CD4-positive, alpha-beta T cell treated with Interleukin-6 at 100 ng/mL for 8 hours (primary cell): Measurements from ENCODE around the gene MLANA.

Experiments used
- DNase-seq: peaks from one replicate; pipeline ENCODE4 v3.0.0-alpha.2; 2020; ENCODE audit warnings: mixed read lengths, low spot score

Gene MLANA, protein sequence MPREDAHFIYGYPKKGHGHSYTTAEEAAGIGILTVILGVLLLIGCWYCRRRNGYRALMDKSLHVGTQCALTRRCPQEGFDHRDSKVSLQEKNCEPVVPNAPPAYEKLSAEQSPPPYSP

DNA sequence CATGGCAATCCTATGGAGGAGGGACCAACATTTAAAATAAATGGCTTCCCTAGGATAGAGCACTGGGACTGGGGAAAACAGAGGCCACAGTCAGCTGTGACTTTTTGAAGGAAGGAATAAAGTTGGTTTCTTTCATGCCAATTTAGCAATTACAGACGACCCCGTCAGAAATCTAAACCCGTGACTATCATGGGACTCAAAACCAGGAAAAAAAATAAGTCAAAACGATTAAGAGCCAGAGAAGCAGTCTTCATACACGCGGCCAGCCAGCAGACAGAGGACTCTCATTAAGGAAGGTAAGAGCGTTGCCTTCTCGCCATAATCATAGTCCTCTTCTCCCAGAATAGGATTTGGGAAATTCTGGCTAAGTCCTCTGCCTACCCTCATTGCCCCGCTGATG lies at the start of gene MLANA:
TSS of gene MLANA (plus strand) at position 249 of the 400 bp plus-strand sequence. CDS start 1,586 bp downstream, outside the sequence.
- no peak for DNase-seq

DNA sequence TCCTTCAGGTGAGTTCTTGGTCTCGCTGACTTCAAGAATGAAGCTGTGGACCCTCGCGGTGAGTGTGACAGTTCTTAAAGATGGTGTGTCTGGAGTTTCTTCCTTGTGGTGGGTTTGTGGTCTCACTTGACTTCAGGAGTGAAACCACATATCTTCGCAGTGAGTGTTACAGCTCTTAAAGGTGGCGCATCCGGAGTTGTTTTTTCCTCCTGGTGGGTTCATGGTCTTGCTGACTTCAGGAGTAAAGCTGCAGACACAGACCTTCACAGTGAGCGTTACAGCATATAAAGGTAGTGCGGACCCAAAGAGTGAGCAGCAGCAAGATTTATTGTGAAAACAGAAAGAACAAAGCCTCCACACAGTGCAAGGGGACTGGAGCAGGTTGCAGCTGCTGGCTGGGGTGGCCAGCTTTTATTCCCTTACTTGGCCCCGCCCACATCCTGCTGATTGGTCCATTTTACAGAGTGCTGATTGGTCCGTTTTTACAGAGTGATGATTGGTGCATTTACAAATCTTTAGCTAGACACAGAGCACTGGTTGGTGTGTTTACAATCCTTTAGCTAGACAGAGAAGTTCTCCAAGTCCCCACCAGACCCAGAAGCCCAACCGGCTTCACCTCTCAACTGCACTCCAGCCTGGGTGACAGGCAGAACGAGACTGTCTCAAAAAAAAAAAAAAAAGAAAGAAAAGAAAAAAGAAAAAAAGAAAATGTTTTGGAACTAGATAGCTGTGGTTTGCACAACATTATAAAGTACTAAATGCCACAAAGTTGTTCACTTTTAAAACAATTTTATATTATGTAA lies 48.7 kb upstream of the MLANA start:
- peak; percentile 54 for DNase-seq

GRCh38 chr9:5842929-5843793 lies 47.5 kb upstream of the MLANA start:
- no peak for DNase-seq

DNA sequence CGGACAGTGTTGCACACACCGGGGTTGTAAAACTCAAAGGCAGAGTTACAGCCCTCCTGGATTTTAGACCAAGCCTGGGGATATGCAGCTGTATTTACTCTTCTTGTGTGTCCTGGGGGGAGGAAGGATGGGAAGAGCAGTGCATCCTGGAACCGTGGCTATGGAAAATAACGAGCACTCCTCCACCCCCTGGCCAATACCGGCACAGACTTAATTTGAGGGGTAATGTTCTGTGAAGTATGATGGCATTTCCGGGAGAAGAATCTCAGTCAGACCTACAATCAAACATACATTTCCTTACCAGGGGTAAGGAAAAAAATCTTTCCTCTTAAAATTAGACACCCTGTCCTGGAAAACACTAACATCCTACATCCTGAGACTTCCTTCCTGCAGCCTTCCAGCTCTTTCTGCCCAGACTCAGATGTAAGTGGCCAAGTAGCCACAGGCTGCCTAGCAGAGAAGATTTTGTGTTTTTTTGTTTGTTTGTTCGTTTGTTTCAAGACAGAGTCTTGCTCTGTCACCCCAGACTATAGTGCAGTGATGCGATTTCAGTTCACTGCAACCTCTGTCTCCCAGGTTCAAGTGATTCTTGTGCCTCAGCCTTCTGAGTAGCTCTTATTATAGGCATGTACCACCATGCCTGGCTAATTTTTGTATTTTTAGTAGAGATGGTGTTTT lies 46.8 kb upstream of the MLANA start:
- DNase-seq = no peak

DNA sequence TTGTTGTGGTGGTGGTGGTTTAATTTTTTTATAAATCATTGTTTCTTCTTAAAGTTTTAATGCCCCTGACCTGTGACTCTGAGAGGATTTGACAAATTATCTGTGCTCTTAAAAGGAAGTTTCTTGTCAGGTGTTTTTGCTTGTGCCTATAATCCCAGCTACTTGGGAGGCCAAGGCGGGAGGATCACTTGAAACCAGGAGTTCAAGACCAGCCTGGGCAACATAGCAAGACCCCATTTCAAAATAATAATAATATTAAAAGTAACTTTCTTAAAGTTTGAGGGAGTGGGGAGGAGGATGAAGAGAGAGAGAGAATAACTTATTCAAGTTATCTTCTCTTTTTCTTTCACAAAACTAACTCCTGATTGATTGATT lies 45.5 kb upstream of the MLANA start:
- no peak for DNase-seq

- DNase-seq = no peak
Measured at GRCh38 chr9:5846096-5846495, 44.6 kb upstream of the MLANA start.

DNA sequence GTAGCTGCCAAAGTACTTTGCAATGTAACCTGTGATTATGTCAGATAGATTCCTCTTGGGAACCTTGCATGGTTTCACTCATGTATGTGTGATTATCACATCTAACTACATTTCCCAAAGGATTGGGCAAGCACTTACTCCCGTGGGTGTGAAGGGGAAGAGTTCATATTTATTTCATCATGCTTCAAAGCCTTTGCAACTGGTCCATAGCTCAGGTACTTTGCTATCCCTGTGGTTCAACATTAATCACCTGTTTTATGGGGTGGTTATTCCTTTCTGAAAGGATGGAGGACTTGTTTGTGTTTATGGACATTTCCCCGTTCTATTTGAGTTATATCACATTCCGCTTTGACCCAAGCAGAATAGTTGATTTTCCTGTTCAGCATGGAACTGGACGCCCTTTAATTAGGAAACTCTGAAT lies 44.2 kb upstream of the MLANA start:
- DNase-seq = no peak

GRCh38 chr9:5848372-5848882 lies 42.3 kb upstream of the MLANA start:
- DNase-seq = no peak

DNA sequence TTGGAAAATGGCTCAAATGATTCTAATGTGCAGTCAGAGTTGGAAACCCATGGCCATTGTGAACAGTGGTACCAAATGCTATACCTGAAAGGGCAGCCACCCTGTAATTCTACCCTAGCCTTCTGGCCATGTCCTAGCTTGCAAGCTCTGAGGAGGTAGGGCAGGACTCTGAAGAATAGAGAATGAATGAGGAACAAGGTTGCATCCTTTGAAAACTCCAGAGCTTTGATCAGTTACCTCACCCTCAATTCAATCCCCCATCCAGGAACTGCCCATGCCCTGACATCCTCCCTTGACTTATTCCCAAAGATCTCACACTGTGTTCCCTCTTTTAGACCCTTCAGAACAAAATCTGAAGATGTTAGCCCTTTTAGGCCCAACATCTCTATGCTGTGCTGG lies 40.0 kb upstream of the MLANA start:
- no peak for DNase-seq

- DNase-seq = peak; percentile 47
Measured at GRCh38 chr9:5851445-5851844, 39.2 kb upstream of the MLANA start.

GRCh38 chr9:5852987-5853386 lies 37.7 kb upstream of the MLANA start:
- no peak for DNase-seq

- DNase-seq = no peak
Measured at GRCh38 chr9:5853617-5854016, 37.1 kb upstream of the MLANA start.

DNA sequence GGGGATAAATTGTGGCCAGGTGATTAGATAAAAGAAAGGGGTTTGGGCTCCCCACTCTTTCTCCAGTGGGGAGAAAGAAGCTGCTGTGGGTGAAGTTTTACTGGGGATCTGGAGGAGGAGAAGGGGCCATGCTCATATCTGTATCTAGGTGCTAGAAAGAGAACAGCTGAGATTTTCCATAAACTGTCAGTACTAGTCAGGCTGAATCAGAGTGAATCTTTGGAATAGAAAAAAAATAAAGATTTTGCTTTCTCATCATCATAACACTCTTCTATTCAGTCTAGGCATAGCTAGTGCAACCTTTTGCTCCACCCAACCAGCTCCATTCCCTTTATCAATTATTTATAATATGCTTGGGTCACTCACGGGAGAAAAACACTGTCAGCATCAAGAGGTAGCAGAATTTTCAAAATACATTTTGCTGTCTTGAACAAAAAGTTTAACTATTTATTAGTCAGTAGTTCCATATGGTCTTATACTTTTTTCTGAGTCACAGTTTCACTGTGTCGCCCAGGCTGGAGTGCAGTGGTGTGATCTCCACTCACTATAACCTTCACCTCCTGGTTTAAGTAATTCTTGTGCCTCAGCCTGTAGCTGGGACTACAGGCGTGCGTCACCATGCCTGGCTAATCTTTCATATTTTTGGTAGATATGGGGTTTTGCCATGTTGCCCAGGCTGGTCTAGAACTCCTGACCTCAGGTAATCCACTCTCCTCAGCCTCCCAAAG lies 36.5 kb upstream of the MLANA start:
- DNase-seq = no peak

DNA sequence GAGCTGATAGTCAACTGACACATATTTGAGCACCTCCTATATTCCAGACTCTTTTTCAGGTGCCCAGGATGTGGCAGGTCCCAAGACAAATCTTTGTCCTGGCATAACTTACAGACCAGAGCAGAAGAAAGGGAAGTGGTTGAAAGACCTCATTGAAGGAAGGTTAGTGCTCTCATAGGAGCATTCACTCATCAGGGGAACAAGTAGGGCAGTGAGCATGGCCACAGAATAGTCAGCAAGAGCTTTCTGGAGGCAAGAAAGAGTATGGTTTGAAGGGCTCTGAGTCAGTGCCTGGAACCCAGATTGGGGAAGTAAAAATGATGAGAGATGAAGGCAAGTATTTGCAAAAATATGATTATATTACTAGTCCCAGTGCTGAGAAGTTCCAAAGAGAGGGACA lies 32.8 kb upstream of the MLANA start:
- no peak for DNase-seq

DNA sequence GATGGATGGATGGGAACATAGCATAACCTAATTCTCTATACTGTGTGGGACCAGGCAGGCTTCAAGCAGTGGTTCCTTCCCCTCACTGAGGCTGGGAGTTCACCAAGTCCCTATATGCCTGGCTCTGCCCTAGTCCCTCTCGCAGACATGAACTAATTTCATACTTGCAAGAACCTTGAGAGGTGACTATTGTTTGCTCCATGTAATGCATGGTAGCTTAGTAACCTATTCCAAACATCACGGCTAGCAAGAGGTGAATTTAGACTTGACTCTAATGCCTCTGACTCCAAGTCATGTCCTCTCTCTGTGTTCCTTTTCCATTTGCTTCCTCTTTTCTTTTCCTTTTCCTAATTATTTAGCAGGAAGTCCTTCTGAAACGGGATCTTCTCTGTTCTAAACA lies 31.9 kb upstream of the MLANA start:
- DNase-seq = no peak

GRCh38 chr9:5863092-5863746 lies 27.5 kb upstream of the MLANA start:
- DNase-seq = no peak

DNA sequence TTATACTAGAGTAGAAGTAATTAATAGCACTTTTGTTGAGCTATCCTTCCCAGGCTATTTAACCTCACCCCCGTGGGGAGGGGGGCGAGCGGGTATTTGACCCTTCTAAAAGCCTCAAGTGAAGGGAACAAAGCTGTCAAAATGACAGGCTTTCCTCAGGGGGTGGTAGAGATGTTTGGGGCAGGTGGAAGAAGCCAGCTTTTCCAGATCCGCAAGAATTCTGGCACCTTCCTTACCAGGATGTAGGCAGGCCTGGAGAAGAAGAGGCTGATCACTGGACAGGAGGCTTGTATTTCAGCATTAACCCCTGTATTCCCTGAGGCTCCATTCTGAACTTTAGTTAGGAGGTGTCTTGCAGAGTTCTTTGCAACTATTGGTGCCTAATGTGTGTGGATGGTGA lies 26.2 kb upstream of the MLANA start:
- DNase-seq = no peak

- DNase-seq = no peak
Measured at GRCh38 chr9:5866272-5866671, 24.4 kb upstream of the MLANA start.

DNA sequence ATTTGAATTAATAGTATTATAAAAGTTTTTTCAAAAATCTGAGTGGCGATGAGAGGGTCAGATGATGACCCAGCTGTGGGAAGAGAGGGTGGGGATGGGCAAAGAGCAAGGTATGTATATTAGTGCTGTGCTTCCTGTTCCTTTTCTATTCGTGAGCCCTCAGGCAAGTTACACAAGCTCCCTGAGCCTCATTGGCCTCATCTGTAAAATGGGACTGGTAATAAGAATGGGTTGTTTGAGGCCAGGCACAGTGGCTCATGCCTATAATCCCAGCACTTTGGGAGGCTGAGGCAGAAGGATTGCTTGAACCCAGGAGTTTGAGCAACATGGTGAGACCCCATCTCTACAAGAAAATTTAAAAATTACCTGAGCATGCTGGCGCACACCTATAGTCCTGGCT lies 24.0 kb upstream of the MLANA start:
- no peak for DNase-seq

- DNase-seq = no peak
Measured at GRCh38 chr9:5868235-5868634, 22.5 kb upstream of the MLANA start.
